Erythroblast (primary cell): ENCODE data around the gene PTS.

Experiments used
- GATA1 ChIP-seq: IDR thresholded peaks from 2 replicates; pipeline ENCODE4 v1.6.1; 2011; ENCODE audit warnings: low read depth, mild to moderate bottlenecking, control low read depth, low read length, moderate library complexity
- POLR2A ChIP-seq: IDR thresholded peaks from 2 replicates; pipeline ENCODE4 v1.6.1; 2011; ENCODE audit warnings: mild to moderate bottlenecking, low read length

GRCh38 chr11:112267188-112267591, 41.0 kb downstream of the PTS start:
- no peak for TF ChIP-seq POLR2A
- no peak for TF ChIP-seq GATA1
